Stimulated activated CD8-positive, alpha-beta memory T cell treated with anti-CD3 and anti-CD28 coated beads, Interleukin-12 subunit alpha, Interleukin-12 subunit beta, amount 100 ng/mL, for 4 hours (primary cell): ENCODE results near the gene SH3PXD2A.
A peak's percentile ranks its signal among the peaks of the same experiment; 100 is the strongest.

Experiments used
- DNase-seq: peaks from one replicate; pipeline ENCODE4 v3.0.0-alpha.2; 2020; ENCODE audit warnings: low read depth

The SH3PXD2A gene

GRCh38 chr10:103706047-103706446, 149.3 kb downstream of the SH3PXD2A start:
- DNase-seq, result no peak

GRCh38 chr10:103703941-103704919, 151.1 kb downstream of the SH3PXD2A start:
- DNase-seq, result no peak

DNA sequence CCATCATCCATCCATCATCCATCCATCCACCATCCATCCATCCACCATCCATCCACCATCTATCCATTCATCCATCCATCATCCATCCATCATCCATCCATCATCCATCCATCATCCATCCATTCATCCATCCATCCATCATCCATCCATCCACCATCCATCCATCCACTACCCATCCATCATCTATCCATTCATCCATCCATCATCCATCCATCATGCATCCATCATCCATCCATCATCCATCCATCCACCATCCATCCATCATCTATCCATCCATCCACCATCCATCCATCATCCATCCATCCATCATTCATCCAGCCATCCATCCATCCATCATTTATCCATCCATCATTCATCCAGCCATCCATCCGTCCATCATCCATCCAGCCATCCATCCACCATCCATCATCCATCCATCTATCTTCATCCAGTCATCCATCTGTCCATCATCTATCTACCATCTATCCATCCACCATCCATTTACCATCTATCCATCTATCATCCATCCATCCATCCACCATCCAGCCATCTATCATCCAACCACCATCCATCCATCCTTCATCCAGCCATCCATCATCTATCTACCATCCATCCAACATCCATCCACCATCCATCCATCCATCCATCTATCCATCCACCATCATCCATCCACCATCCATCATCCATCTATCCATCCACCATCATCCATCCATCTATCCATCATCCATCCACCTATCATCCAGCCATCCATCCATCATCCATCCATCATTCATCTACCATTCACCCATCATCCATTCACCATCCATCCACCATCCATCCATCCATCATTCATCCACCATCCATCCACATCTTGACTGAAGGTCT, 153.8 kb downstream of the SH3PXD2A start:
- no peak for DNase-seq

DNA sequence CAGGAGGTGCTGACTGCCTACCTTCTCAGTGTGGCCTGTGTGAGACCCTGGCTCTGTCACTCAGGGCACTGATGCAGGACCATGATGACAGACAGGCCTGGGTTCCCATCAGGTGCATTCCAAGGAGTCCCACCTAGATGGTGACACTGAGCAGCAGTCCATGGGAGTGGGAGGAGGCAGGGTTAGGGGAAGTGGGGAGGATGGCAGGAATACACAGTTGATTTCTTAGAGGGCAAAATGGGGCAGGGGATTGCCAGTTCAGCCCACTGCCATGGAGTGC, 155.0 kb downstream of the SH3PXD2A start:
- no peak for DNase-seq

GRCh38 chr10:103699611-103700435, 155.6 kb downstream of the SH3PXD2A start:
- no peak for DNase-seq

- no peak for DNase-seq
Observed at GRCh38 chr10:103698266-103698665, 157.1 kb downstream of the SH3PXD2A start.

DNA sequence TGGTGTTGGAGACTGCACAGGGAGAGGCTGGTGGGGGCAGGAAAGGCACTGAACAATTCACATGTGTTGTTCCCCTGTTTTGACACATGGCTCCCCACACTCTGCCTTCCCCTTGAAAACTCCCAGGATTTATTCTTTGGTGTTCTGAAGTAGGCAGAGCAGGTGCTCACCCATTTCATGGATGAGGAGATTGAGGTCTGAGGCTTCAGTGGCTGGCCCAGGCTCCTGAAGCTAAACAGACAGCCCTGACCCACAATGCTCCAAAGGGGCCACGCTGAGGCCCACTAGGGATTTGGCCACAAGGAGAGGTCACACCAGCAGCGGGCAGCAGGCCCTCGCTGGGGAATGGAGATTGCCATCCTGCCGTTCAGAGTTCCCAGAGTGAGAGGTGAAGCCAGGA, 157.6 kb downstream of the SH3PXD2A start:
- no peak for DNase-seq

GRCh38 chr10:103696411-103697145, 158.8 kb downstream of the SH3PXD2A start:
- DNase-seq, result peak; percentile 32

GRCh38 chr10:103696094-103696410, 159.3 kb downstream of the SH3PXD2A start:
- no peak for DNase-seq

- no peak for DNase-seq
Observed at GRCh38 chr10:103695584-103696005, 159.8 kb downstream of the SH3PXD2A start.

DNA sequence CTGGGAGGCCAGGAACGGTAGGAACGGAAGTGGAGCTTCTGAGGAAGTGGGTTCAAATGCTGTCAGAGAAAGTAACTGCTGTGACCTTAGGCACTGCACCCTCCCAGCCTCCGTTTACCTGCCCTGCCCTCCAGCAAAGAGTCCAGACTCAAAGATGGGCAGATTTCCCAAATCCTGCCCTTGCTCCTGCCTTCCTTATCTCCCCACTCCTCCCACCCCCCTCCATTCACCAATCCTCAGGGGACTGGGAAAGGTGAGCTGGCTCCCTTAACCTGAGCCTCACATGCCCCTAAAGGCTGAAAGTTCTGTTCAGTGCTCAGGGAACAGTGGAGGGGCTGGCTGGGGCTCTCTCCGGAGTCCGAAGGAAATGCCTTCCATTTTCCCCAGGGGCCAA, 161.6 kb downstream of the SH3PXD2A start:
- no peak for DNase-seq

DNA sequence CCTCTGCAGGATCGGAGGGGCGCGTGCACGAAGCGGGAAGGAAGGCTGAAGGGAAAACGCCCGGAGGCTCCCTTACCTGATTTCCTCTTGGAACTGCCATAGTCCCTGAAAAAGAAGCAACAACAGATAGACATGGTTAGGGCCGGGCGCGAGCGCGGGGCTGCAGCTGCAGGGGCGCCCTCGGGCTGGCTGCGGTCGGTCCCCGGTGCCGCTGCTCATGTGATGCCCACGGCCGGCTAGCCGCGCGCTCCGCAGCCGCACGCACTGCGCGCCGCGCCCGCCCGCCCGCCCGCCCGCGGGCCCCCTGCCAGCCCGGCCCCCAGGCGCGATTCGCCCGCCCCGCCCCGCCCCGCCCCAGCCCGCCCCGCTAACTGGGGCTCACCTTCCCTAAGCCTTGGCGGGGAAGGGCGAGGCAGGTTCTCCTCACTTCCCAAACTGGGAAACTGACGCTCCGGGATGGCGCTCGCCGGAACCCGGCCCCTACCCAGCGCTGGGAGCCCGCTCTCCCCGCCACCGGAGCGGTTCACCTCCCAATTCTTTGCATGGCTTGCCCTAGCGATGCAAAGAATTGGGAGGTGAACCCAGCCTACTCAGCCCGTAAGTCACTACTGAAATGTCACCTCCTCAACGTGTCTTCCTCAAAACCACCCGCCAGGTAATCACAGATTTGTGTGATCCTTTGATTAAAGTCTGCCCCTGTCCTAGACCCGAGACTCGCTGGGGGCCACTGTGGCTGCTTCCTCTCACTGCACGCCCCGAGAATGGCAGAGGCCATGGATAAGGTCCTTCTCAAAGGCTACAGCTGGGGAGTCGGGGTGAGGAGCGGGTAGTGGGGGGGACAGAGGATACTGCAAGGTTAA, 162.2 kb downstream of the SH3PXD2A start:
- no peak for DNase-seq

DNA sequence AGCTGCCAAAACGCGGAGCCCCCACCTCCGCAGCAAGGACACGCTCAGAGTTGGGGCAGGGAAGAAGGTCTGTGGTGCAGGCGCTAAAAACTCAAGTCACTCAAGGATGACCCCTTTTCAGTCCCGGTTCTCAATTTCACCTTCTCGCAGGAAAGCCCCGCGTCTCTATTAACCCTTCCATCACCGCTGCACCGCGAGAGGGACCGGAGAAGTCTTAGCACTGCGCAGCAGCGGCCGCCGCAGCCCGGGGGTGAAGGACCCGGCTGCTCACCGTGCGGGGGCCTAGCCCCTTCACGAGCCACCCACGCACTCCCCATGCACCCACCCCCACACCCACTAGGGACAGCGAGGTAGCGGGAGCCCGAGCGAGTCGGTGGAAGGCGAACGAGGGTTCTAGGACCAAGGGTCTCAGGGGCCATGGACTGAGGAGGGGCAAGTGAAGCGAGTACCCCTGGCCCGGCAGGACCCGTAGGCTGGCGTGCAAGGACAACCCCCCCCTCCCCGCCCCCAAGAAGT, 162.9 kb downstream of the SH3PXD2A start:
- no peak for DNase-seq

- DNase-seq, result no peak
Observed at GRCh38 chr10:103691723-103692435, 163.5 kb downstream of the SH3PXD2A start.

- no peak for DNase-seq
Observed at GRCh38 chr10:103691267-103691666, 164.1 kb downstream of the SH3PXD2A start.

- no peak for DNase-seq
Observed at GRCh38 chr10:103690281-103690680, 165.1 kb downstream of the SH3PXD2A start.

DNA sequence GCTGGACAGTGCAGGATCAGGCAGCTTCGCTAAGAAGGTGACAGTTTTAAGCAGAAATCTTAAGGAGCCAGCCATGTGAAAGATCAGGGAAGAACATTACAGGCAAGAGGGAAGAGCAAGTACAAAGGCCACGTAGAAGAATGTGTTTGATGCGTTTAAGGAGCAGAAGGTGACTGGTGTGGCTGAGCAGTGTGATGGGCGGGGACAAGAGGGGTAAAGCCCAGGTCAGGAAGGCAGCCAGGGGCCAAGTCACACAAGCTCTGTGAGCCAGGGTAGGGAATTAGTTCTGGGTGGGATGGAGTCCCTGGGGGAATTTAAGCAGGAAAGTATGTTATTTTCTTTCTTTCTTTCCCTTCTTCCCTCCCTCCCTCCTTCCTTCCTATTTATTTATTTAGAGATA, 166.9 kb downstream of the SH3PXD2A start:
- DNase-seq, result no peak

- no peak for DNase-seq
Observed at GRCh38 chr10:103687718-103688117, 167.7 kb downstream of the SH3PXD2A start.

DNA sequence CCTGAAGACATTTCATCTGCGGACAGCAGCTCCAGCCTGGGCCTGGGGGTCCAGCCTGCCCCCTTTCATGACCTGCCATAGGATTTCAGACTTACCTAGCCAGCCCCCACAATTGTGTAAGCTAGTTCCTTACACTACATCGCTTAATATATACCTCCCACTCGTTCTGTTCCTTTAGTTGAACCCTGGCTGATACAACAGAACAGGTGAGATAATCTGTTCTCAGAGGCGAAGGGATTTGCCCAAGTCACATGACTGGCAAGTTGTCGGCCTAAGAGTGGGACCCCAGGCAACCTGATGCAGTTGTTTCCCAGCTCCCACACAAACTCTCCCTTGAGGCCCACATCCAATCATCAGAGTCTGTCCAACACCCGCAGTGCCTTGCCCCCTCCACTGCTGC, 168.2 kb downstream of the SH3PXD2A start:
- DNase-seq, result no peak
